HepG2 (cell line): ENCODE measurements around the gene NACC2. TPM values are rescaled to one million over a fixed set of nuclear protein-coding genes. Genes with fewer than 3 reads are reported as not detected.

Source experiments
- ATAC-seq: fragments of 200-7000 bp; cut with Tn5 transposase; 3 replicates; pipeline ENCODE4 v1.9.1; 2020; ENCODE audit warnings: mild to moderate bottlenecking, moderate library complexity
- BruUV-seq: library from RNA; stranded (reverse); fragments of 400-500 nt; replicated peaks from 2 replicates; lab custom pipeline; 2021; lab: Mats Ljungman, UMichigan
- CTCF ChIA-PET: fragments of 300-600 bp; formaldehyde crosslinking; extraction: SDS; loops from one replicate; lab custom pipeline; 2021; ENCODE audit warnings: low total read pairs, inconsistent platforms, low intra/inter-chr PET ratio; lab: Yijun Ruan, JAX
- POLR2A ChIA-PET: fragments of 350-600 bp; sonication (Branson Sonifier 250); formaldehyde crosslinking; loops from one replicate; lab custom pipeline; 2020; ENCODE audit warnings: antibody characterized with exemption, inconsistent platforms; lab: Yijun Ruan, JAX
- DNase-seq: peaks from one replicate; pipeline ENCODE4 v3.0.0-alpha.2; 2015; ENCODE audit warnings: low spot score
- FAIRE-seq: peaks from 3 replicates; lab custom pipeline; 2011; peaks lifted over from hg19 to GRCh38; lab: Jason Lieb, UNC
- H2AFZ ChIP-seq: one replicate; pipeline ENCODE4 v1.6.1; 2011; ENCODE audit warnings: low read length, inconsistent platforms
- H3K27ac ChIP-seq: fragments of 300-600 bp; 3 replicates; pipeline ENCODE4 v1.8.0; 2011; ENCODE audit warnings: mixed run types, mild to moderate bottlenecking, mixed read lengths, low read length, inconsistent platforms; ENCODE audit not compliant: insufficient read depth; ENCODE audit errors: extremely low read length
- H3K27me3 ChIP-seq, 2 experiments: fragments of 200-600 bp in 1 of 2; 2 replicates in 1 of 2; 3 replicates in 1 of 2; pipeline versions ENCODE4 v1.6.0 to v1.8.0; 2011; ENCODE audit warnings: low read length in 2 of 2, mild to moderate bottlenecking in 2 of 2, moderate library complexity in 2 of 2, inconsistent platforms in 1 of 2; ENCODE audit not compliant: insufficient read depth in 2 of 2, control insufficient read depth in 1 of 2
- H3K36me3 ChIP-seq, 2 experiments: fragments of 200-600 bp in 1 of 2; replicated peaks in 1 of 2; 2 replicates in 1 of 2; 3 replicates in 1 of 2; pipeline versions ENCODE4 v1.5.1 to v1.8.0; 2011; ENCODE audit warnings: low read length in 2 of 2, inconsistent platforms in 1 of 2; ENCODE audit not compliant: insufficient read depth in 2 of 2, control insufficient read depth in 1 of 2
- H3K4me1 ChIP-seq: 2 replicates; pipeline ENCODE4 v1.5.1; 2012; ENCODE audit warnings: low read length, inconsistent platforms; ENCODE audit not compliant: insufficient read depth
- H3K4me2 ChIP-seq: 2 replicates; pipeline ENCODE4 v1.6.0; 2011; ENCODE audit warnings: low read depth, low read length, inconsistent platforms
- H3K4me3 ChIP-seq, 3 experiments: fragments of 200-600 bp in 1 of 3; sonication (generic), shearing (Covaris generic) in 1 of 3; replicated peaks in 1 of 3; 2 replicates each; pipeline ENCODE4 v1.5.1; 2011 to 2016; ENCODE audit warnings: low read length in 3 of 3, inconsistent platforms in 2 of 3, low read depth in 2 of 3, mild to moderate bottlenecking in 2 of 3, control low read depth in 1 of 3, mixed read lengths in 1 of 3; ENCODE audit not compliant: insufficient read depth in 1 of 3
- H3K79me2 ChIP-seq: one replicate; pipeline ENCODE4 v1.6.1; 2011; ENCODE audit warnings: low read length, inconsistent platforms; ENCODE audit not compliant: insufficient read depth
- H3K9ac ChIP-seq: 2 replicates; pipeline ENCODE4 v1.6.0; 2011; ENCODE audit warnings: mild to moderate bottlenecking, low read depth, low read length, inconsistent platforms; ENCODE audit not compliant: insufficient read depth
- H3K9me3 ChIP-seq: 2 replicates; pipeline ENCODE4 v1.5.1; 2012; ENCODE audit warnings: mild to moderate bottlenecking, low read length
- H4K20me1 ChIP-seq: 2 replicates; pipeline ENCODE4 v1.6.0; 2011; ENCODE audit warnings: inconsistent platforms, mild to moderate bottlenecking, low read length, moderate library complexity; ENCODE audit not compliant: insufficient read depth
- HDAC1 ChIP-seq: sonication (generic); formaldehyde crosslinking; IDR thresholded peaks from 2 replicates; pipeline ENCODE4 v1.5.1; 2020; ENCODE audit warnings: mild to moderate bottlenecking, missing genetic modification reagents
- MXI1 ChIP-seq: IDR thresholded peaks from 3 replicates; pipeline ENCODE4 v1.6.1; 2012; ENCODE audit warnings: low read depth, low read length, inconsistent platforms, borderline replicate concordance
- NCOA1 ChIP-seq: sonication (generic); formaldehyde crosslinking; IDR thresholded peaks from 2 replicates; pipeline ENCODE4 v1.9.0; 2021; ENCODE audit warnings: missing genetic modification reagents
- NFYC ChIP-seq: IDR thresholded peaks from 2 replicates; pipeline ENCODE4 v1.6.1; 2016; ENCODE audit warnings: missing genetic modification reagents, missing compliant biosample characterization
- RELA ChIP-seq: sonication (generic); formaldehyde crosslinking; IDR thresholded peaks from 2 replicates; pipeline ENCODE4 v1.4.0; 2020; ENCODE audit warnings: missing genetic modification reagents
- SMC3 ChIP-seq: IDR thresholded peaks from 2 replicates; pipeline ENCODE4 v1.6.1; 2011; ENCODE audit warnings: low read length, improper control_type of control experiment
- SPEN ChIP-seq: sonication (generic); formaldehyde crosslinking; IDR thresholded peaks from 2 replicates; pipeline ENCODE4 v1.5.1; 2020; ENCODE audit warnings: low read depth, mild to moderate bottlenecking, missing genetic modification reagents
- ZIK1 ChIP-seq: sonication (generic); formaldehyde crosslinking; IDR thresholded peaks from 2 replicates; pipeline ENCODE4 v1.5.0; 2020; ENCODE audit warnings: mild to moderate bottlenecking, low read depth, missing genetic modification reagents, borderline replicate concordance
- ZNF101 ChIP-seq: sonication (generic); formaldehyde crosslinking; IDR thresholded peaks from 2 replicates; pipeline ENCODE4 v1.4.0; 2020; ENCODE audit warnings: mild to moderate bottlenecking, low read depth, missing genetic modification reagents, borderline replicate concordance
- ZNF354B ChIP-seq: sonication (generic); formaldehyde crosslinking; IDR thresholded peaks from 2 replicates; pipeline ENCODE4 v1.8.0; 2022; ENCODE audit warnings: mild to moderate bottlenecking, missing genetic modification reagents
- ZNF530 ChIP-seq: sonication (generic); formaldehyde crosslinking; IDR thresholded peaks from 2 replicates; pipeline ENCODE4 v1.5.0; 2020; ENCODE audit warnings: low read depth, mild to moderate bottlenecking, missing genetic modification reagents
- ZSCAN21 ChIP-seq: sonication (generic); formaldehyde crosslinking; IDR thresholded peaks from 2 replicates; pipeline ENCODE4 v1.8.0; 2022; ENCODE audit warnings: mild to moderate bottlenecking, missing genetic modification reagents, moderate library complexity, borderline replicate concordance
- WGBS: methylation state at CpG from one replicate; pipeline ENCODE4 v1.1.6; 2017; ENCODE audit warnings: low lambda C conversion rate; 5-methylcytosine and 5-hydroxymethylcytosine counted together
- in situ Hi-C: cut with HindIII; loops from 2 replicates; pipeline ENCODE4 v1.10.0; 2017; ENCODE audit warnings: low pct_unique_long_range_greater_than_20kb; ENCODE audit not compliant: extremely low pct_ligation_motif_present
- intact Hi-C: fragments of 100-400 bp; cut with micrococcal nuclease; formaldehyde crosslinking; loops from one replicate; pipeline ENCODE4 v1.10.0; 2022; ENCODE audit not compliant: unreplicated experiment
- polyA plus RNA-seq, 8 experiments: library from polyadenylated mRNA; depleted of rRNA in 3 of 8; stranded (reverse) in 7 of 8; unstranded in 1 of 8; fragments of >200 nt; fragmentation: Illumina TruSeq in 4 of 8; extraction: Trizol in 4 of 8; gene quantifications; 2 replicates each; pipeline versions ENCODE4 v1.2.1 to v1.2.3, GENCODE V29; 2011 to 2016; ENCODE audit warnings: low read depth in 4 of 8, missing spikeins in 1 of 8, mixed read lengths in 1 of 8; ENCODE audit not compliant: insufficient read depth in 1 of 8
- total RNA-seq, 5 experiments: library from RNA; depleted of rRNA; stranded (reverse); fragments of >200 nt; fragmentation: Illumina TruSeq; extraction: Trizol; gene quantifications; 2 replicates each; pipeline ENCODE4 v1.2.3, GENCODE V29; 2016; ENCODE audit warnings: low read depth in 1 of 5
- TF ChIP-seq, protein P1 (sequence below): sonication (generic); formaldehyde crosslinking; IDR thresholded peaks from 2 replicates; pipeline ENCODE4 v1.4.0; 2020; ENCODE audit warnings: mild to moderate bottlenecking, missing genetic modification reagents
- TF ChIP-seq, protein P2 (sequence below): sonication (generic); formaldehyde crosslinking; IDR thresholded peaks from 2 replicates; pipeline ENCODE4 v1.9.0; 2021; ENCODE audit warnings: missing genetic modification reagents, borderline replicate concordance

The NACC2 gene
- total and polyA plus RNA-seq, 2 of the 13 experiments (the other 11 are each of a cell fraction or from before 2014, with no cell fraction given) = 5.9 to 12.3 TPM

DNA sequence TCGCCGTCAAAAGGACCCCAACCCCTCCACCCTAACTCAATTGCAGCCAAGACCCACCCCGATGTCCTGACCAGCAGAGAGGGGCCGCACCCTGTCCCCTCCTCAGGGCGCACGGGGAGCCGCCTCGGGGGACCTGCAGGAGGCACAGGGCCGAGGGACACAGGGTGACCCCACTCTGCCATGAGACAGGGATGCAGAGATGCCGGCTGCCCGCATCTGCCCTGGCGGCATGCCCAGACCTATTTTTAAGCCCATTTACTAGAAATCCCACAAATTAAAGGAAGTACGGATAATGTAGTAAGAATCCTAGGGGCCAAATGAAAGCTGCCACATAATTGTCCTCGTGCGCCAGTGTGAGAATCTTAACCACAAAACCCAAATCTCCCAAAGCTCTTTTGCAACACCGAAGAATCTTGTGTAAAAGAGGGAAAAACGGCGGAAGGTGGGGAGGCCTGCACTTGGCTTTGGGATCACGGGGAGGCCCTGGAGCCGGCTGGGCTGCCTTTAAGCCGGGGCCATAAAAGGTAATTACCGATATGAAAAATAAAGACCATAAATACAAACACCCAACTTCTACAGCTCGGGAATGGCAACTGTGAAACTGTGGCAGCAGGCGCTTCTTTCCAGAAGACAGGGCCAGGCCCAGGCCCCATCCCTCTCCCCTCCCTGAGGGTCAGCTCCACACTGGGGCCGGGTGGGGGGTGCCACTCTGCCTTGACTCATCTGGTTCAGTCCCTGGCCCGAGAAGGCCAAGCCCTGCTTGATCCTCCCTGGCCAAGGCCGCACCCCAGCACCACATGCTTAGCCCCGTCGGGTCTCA lies 35.0 kb downstream of the NACC2 start:
- H3K27me3 ChIP-seq = no peaks in the 10 kb centered on the region
- no peak overlapping the region for H3K27ac ChIP-seq
- TF ChIP-seq NFYC (CRISPR knock-in tag) = no peak
- no peak for TF ChIP-seq SMC3
- TF ChIP-seq MXI1 = no peak
- FAIRE-seq (no peak), DNase-seq (no peak), ATAC-seq (no peak)
- peaks cover 17% of the 10 kb centered on the region for H4K20me1 ChIP-seq
- H3K4me1 ChIP-seq = peaks cover 4% of the 10 kb centered on the region
- no TSS peak for BruUV-seq
- peaks cover 31% of the 10 kb centered on the region for H3K79me2 ChIP-seq
- H3K9ac ChIP-seq = no peak overlapping the region
- intact Hi-C loops (no loop called here), in situ Hi-C loops (no loop called here)
- CTCF ChIA-PET = no interaction called here
- no peaks in the 10 kb centered on the region for H3K9me3 ChIP-seq
- H2AFZ ChIP-seq = no peak overlapping the region
- no peak overlapping the region for H3K4me3 ChIP-seq
- 97% methylated on average over 26 of the region's 29 CpGs for WGBS
- H3K36me3 ChIP-seq = peaks cover 2 to 11% of the 10 kb centered on the region in 2 experiments; a peak in 3 of 5 replicates
- H3K4me2 ChIP-seq = no peak overlapping the region
- POLR2A ChIA-PET = no interaction called here

DNA sequence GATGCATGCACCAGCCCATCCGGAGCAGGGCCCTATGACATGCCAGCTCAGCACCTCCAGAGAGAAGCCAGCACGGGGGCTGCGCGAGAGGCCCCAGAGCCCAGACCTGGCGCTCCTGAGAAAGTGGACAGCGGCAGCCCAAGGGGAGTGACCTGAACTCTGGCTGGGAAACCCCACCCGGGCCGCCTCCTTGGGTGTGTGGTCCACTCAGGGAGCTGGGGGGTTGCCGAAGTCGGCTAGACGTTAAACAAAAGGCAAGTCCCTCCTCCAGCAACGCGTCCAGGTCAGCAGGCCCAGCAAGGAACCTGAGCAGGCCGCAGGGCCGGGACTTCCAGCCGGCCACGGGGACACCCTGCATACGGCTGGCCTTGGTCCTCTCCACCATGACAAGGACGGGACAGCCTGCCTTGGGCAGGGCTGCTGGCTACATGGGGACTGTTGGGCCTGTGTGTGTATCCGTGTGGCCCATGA lies 35.7 kb downstream of the NACC2 start:
- no peaks in the 10 kb centered on the region for H3K9me3 ChIP-seq
- no peak overlapping the region for H2AFZ ChIP-seq
- no peak for FAIRE-seq
- ChIA-PET CTCF (no interaction called here), POLR2A (no interaction called here)
- H3K9ac ChIP-seq = no peak overlapping the region
- BruUV-seq = no TSS peak
- intact Hi-C loops (no loop called here), in situ Hi-C loops (no loop called here)
- 91% methylated on average over 6 of the region's 20 CpGs for WGBS
- H3K27ac ChIP-seq = no peak overlapping the region
- ATAC-seq = no peak
- peaks cover 29% of the 10 kb centered on the region for H3K79me2 ChIP-seq
- peaks cover 2 to 7% of the 10 kb centered on the region in 2 experiments; a peak in 3 of 5 replicates for H3K36me3 ChIP-seq
- H4K20me1 ChIP-seq = peaks cover 24% of the 10 kb centered on the region
- no peaks in the 10 kb centered on the region for H3K27me3 ChIP-seq
- peaks cover 11% of the 10 kb centered on the region for H3K4me1 ChIP-seq
- H3K4me2 ChIP-seq = no peak overlapping the region
- DNase-seq = no peak
- H3K4me3 ChIP-seq = no peak overlapping the region
- TF ChIP-seq RELA (CRISPR knock-in tag) = no peak
- TF ChIP-seq ZNF530 (CRISPR knock-in tag) = no peak
- TF ChIP-seq ZSCAN21 (CRISPR knock-in tag) = no peak
- no peak for TF ChIP-seq ZIK1 (CRISPR knock-in tag)
- TF ChIP-seq NCOA1 (CRISPR knock-in tag) = no peak
- no peak for TF ChIP-seq ZNF354B (CRISPR knock-in tag)
- TF ChIP-seq HDAC1 (CRISPR knock-in tag) = no peak
- no peak for TF ChIP-seq SPEN (CRISPR knock-in tag)
- TF ChIP-seq, protein P1, sequence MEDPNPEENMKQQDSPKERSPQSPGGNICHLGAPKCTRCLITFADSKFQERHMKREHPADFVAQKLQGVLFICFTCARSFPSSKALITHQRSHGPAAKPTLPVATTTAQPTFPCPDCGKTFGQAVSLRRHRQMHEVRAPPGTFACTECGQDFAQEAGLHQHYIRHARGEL (CRISPR knock-in tag) = no peak
- TF ChIP-seq, protein P2, sequence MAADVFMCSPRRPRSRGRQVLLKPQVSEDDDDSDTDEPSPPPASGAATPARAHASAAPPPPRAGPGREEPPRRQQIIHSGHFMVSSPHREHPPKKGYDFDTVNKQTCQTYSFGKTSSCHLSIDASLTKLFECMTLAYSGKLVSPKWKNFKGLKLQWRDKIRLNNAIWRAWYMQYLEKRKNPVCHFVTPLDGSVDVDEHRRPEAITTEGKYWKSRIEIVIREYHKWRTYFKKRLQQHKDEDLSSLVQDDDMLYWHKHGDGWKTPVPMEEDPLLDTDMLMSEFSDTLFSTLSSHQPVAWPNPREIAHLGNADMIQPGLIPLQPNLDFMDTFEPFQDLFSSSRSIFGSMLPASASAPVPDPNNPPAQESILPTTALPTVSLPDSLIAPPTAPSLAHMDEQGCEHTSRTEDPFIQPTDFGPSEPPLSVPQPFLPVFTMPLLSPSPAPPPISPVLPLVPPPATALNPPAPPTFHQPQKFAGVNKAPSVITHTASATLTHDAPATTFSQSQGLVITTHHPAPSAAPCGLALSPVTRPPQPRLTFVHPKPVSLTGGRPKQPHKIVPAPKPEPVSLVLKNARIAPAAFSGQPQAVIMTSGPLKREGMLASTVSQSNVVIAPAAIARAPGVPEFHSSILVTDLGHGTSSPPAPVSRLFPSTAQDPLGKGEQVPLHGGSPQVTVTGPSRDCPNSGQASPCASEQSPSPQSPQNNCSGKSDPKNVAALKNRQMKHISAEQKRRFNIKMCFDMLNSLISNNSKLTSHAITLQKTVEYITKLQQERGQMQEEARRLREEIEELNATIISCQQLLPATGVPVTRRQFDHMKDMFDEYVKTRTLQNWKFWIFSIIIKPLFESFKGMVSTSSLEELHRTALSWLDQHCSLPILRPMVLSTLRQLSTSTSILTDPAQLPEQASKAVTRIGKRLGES = no peak
- TF ChIP-seq ZNF101 (CRISPR knock-in tag) = no peak
